Measurements from ENCODE around the gene KHK.

The KHK gene

GRCh38 chr2:27127883-27128667 lies 41.5 kb downstream of the KHK start:
- no peak for DNase-seq (ENCODE audit: low spot score)

- DNase-seq (ENCODE audit: low spot score), result no peak
Observed at GRCh38 chr2:27128668-27129571, 42.3 kb downstream of the KHK start.

- DNase-seq (ENCODE audit: low spot score), result no peak
Observed at GRCh38 chr2:27130396-27130795, 43.8 kb downstream of the KHK start.

- no peak for DNase-seq (ENCODE audit: low spot score)
Observed at GRCh38 chr2:27131429-27131828, 44.9 kb downstream of the KHK start.

GRCh38 chr2:27133195-27133875 lies 46.8 kb downstream of the KHK start:
- no peak for DNase-seq (ENCODE audit: low spot score)

GRCh38 chr2:27133905-27134780 lies 47.6 kb downstream of the KHK start, which contains the start of gene PREB:
PREB (minus strand) TSS chr2:27134636; CDS start chr2:27134421, 215 bp downstream.
- peak; percentile 95 for DNase-seq (ENCODE audit: low spot score)

GRCh38 chr2:27134781-27135477 lies 48.4 kb downstream of the KHK start:
- DNase-seq (ENCODE audit: low spot score), result no peak

GRCh38 chr2:27135478-27135955 lies 48.9 kb downstream of the KHK start:
- DNase-seq (ENCODE audit: low spot score), result no peak

- no peak for DNase-seq (ENCODE audit: low spot score)
Observed at GRCh38 chr2:27136751-27137150, 50.2 kb downstream of the KHK start.

- DNase-seq (ENCODE audit: low spot score), result no peak
Observed at GRCh38 chr2:27137322-27137935, 50.9 kb downstream of the KHK start.

GRCh38 chr2:27138111-27138510 lies 51.5 kb downstream of the KHK start:
- DNase-seq (ENCODE audit: low spot score), result no peak

- no peak for DNase-seq (ENCODE audit: low spot score)
Observed at GRCh38 chr2:27139310-27139709, 52.7 kb downstream of the KHK start, which contains the start of gene PRR30. PRR30 (minus strand) TSS chr2:27139410; CDS start chr2:27138329, 1,081 bp downstream.

- no peak for DNase-seq (ENCODE audit: low spot score)
Observed at GRCh38 chr2:27143285-27143684, 56.7 kb downstream of the KHK start.

GRCh38 chr2:27145682-27146081 lies 59.1 kb downstream of the KHK start:
- DNase-seq (ENCODE audit: low spot score), result no peak

- no peak for DNase-seq (ENCODE audit: low spot score)
Observed at GRCh38 chr2:27147935-27148334, 61.4 kb downstream of the KHK start.

- DNase-seq (ENCODE audit: low spot score), result no peak
Observed at GRCh38 chr2:27148801-27149439, 62.3 kb downstream of the KHK start, which contains the start of gene TCF23. TCF23 (plus strand) TSS chr2:27149004; CDS start chr2:27149134, 130 bp downstream.

GRCh38 chr2:27149570-27150405 lies 63.2 kb downstream of the KHK start:
- DNase-seq (ENCODE audit: low spot score), result no peak

All from putamen (tissue), 1 donor.